HepG2 (cell line): ENCODE data around the gene CD4. TPM values are rescaled to one million over a fixed set of nuclear protein-coding genes. Genes with fewer than 3 reads are reported as not detected.

ENCODE experiments used
- ATF4 ChIP-seq, 2 experiments: fragments of 450-650 bp in 1 of 2; sonication (generic) in 1 of 2; formaldehyde crosslinking; IDR thresholded peaks; 2 replicates each; pipeline versions ENCODE4 v1.5.0 to v1.8.0; 2020 to 2022; ENCODE audit warnings: mild to moderate bottlenecking in 1 of 2, missing genetic modification reagents in 1 of 2
- CBX2 ChIP-seq, 2 experiments: fragments of 200-600 bp in 1 of 2; sonication (generic); formaldehyde crosslinking in 1 of 2; IDR thresholded peaks; 2 replicates each; pipeline versions ENCODE4 v1.7.0 to v1.8.1; 2018 to 2022; ENCODE audit warnings: low read depth in 2 of 2, low read length in 1 of 2, mild to moderate bottlenecking in 1 of 2, missing genetic modification reagents in 1 of 2
- GATAD1 ChIP-seq: IDR thresholded peaks from 2 replicates; pipeline ENCODE4 v1.6.1; 2016; ENCODE audit warnings: missing genetic modification reagents, missing compliant biosample characterization
- GTF3A ChIP-seq: sonication (generic); formaldehyde crosslinking; conservative IDR thresholded peaks from 2 replicates; pipeline ENCODE4 v1.4.0; 2020; ENCODE audit warnings: mild to moderate bottlenecking, missing genetic modification reagents
- HES4 ChIP-seq: sonication (generic); formaldehyde crosslinking; IDR thresholded peaks from 2 replicates; pipeline ENCODE4 v1.9.0; 2021; ENCODE audit warnings: mild to moderate bottlenecking, missing genetic modification reagents, borderline replicate concordance
- HIVEP1 ChIP-seq: sonication (generic); formaldehyde crosslinking; IDR thresholded peaks from 2 replicates; pipeline ENCODE4 v1.4.0; 2020; ENCODE audit warnings: mild to moderate bottlenecking, missing genetic modification reagents
- HNF1B ChIP-seq: sonication (generic); formaldehyde crosslinking; IDR thresholded peaks from 2 replicates; pipeline ENCODE4 v1.5.1; 2020; ENCODE audit warnings: mild to moderate bottlenecking, moderate library complexity, missing genetic modification reagents
- HOMEZ ChIP-seq: IDR thresholded peaks from 2 replicates; pipeline ENCODE4 v1.6.1; 2016; ENCODE audit warnings: low read depth
- MAFK ChIP-seq, 2 experiments: IDR thresholded peaks in 1 of 2; conservative IDR thresholded peaks in 1 of 2; 2 replicates each; pipeline ENCODE4 v1.6.1; 2011; ENCODE audit warnings: improper control_type of control experiment in 2 of 2, low read length in 2 of 2
- NCOA5 ChIP-seq: sonication (generic); formaldehyde crosslinking; IDR thresholded peaks from 2 replicates; pipeline ENCODE4 v1.4.0; 2020; ENCODE audit warnings: missing genetic modification reagents
- POGZ ChIP-seq: sonication (generic); formaldehyde crosslinking; IDR thresholded peaks from 2 replicates; pipeline ENCODE4 v1.4.0; 2020; ENCODE audit warnings: mild to moderate bottlenecking, missing genetic modification reagents
- SP5 ChIP-seq: IDR thresholded peaks from 2 replicates; pipeline ENCODE4 v1.6.1; 2016; ENCODE audit warnings: low read depth, borderline replicate concordance
- TFE3 ChIP-seq: IDR thresholded peaks from 2 replicates; pipeline ENCODE4 v1.6.1; 2016
- YEATS4 ChIP-seq: sonication (generic); formaldehyde crosslinking; IDR thresholded peaks from 2 replicates; pipeline ENCODE4 v1.4.0; 2020; ENCODE audit warnings: missing genetic modification reagents, borderline replicate concordance
- ZC3H13 ChIP-seq: sonication (generic); formaldehyde crosslinking; IDR thresholded peaks from 2 replicates; pipeline ENCODE4 v1.8.1; 2023; ENCODE audit warnings: mild to moderate bottlenecking, missing genetic modification reagents, moderate library complexity
- ZFP36 ChIP-seq: fragments of 150-350 bp; IDR thresholded peaks from 2 replicates; pipeline ENCODE4 v1.6.1; 2018; ENCODE audit warnings: borderline replicate concordance, low read length, low read depth; ENCODE audit not compliant: partially characterized antibody
- ZMYM3 ChIP-seq: sonication (generic); formaldehyde crosslinking; IDR thresholded peaks from 2 replicates; pipeline ENCODE4 v1.5.1; 2020; ENCODE audit warnings: mild to moderate bottlenecking, missing genetic modification reagents
- ZNF275 ChIP-seq: sonication (generic); formaldehyde crosslinking; IDR thresholded peaks from 2 replicates; pipeline ENCODE4 v1.8.0; 2022; ENCODE audit warnings: missing genetic modification reagents, mild to moderate bottlenecking, inconsistent platforms, borderline replicate concordance
- ZNF670 ChIP-seq: sonication (generic); formaldehyde crosslinking; IDR thresholded peaks from 2 replicates; pipeline ENCODE4 v1.8.0; 2022; ENCODE audit warnings: mild to moderate bottlenecking, missing genetic modification reagents, borderline replicate concordance
- ZNF709 ChIP-seq: sonication (generic); formaldehyde crosslinking; IDR thresholded peaks from 2 replicates; pipeline ENCODE4 v1.5.0; 2020; ENCODE audit warnings: mild to moderate bottlenecking, missing genetic modification reagents
- ZSCAN25 ChIP-seq: sonication (generic); formaldehyde crosslinking; IDR thresholded peaks from 2 replicates; pipeline ENCODE4 v1.8.0; 2022; ENCODE audit warnings: mild to moderate bottlenecking, missing genetic modification reagents
- ZZZ3 ChIP-seq: sonication (generic); formaldehyde crosslinking; IDR thresholded peaks from 2 replicates; pipeline ENCODE4 v1.4.0; 2020; ENCODE audit warnings: missing genetic modification reagents, mild to moderate bottlenecking, borderline replicate concordance
- polyA plus RNA-seq, 8 experiments: library from polyadenylated mRNA; depleted of rRNA in 3 of 8; stranded (reverse) in 7 of 8; unstranded in 1 of 8; fragments of >200 nt; fragmentation: Illumina TruSeq in 4 of 8; extraction: Trizol in 4 of 8; gene quantifications; 2 replicates each; pipeline versions ENCODE4 v1.2.1 to v1.2.3, GENCODE V29; 2011 to 2016; ENCODE audit warnings: low read depth in 4 of 8, missing spikeins in 1 of 8, mixed read lengths in 1 of 8; ENCODE audit not compliant: insufficient read depth in 1 of 8
- total RNA-seq, 5 experiments: library from RNA; depleted of rRNA; stranded (reverse); fragments of >200 nt; fragmentation: Illumina TruSeq; extraction: Trizol; gene quantifications; 2 replicates each; pipeline ENCODE4 v1.2.3, GENCODE V29; 2016; ENCODE audit warnings: low read depth in 1 of 5

The CD4 gene
- total and polyA plus RNA-seq, 2 of the 13 experiments (the other 11 are each of a cell fraction or from before 2014, with no cell fraction given) = 0.07 to 0.95 TPM

- TF ChIP-seq HNF1B (CRISPR knock-in tag) (peak; percentile 94), ZFP36 (no peak), ZNF709 (CRISPR knock-in tag) (peak; percentile 45; the same call in 1 of the 2 replicates), ATF4 (CRISPR knock-in tag; IDR thresholded peaks at IDR 0.05) (0 out of 4 replicates have a peak, but pooled peaks of 1 of the 2 experiments have one; percentile 45), GTF3A (CRISPR knock-in tag) (no peak), HIVEP1 (CRISPR knock-in tag) (peak; percentile 29; the same call in 1 of the 2 replicates), YEATS4 (CRISPR knock-in tag) (peak; percentile 71; the same call in 1 of the 2 replicates), ZMYM3 (CRISPR knock-in tag) (peak; percentile 91), HOMEZ (peak; percentile 66; the same call in 1 of the 2 replicates), NCOA5 (no peak), ZSCAN25 (CRISPR knock-in tag) (peak; percentile 70), SP5 (peak; percentile 93), ZNF275 (CRISPR knock-in tag) (no peak), GATAD1 (CRISPR knock-in tag) (peak; percentile 66; the same call in 1 of the 2 replicates), ZNF670 (CRISPR knock-in tag) (0 out of 2 replicates have a peak, but pooled peaks have one; percentile 45), CBX2 (IDR thresholded peaks at IDR 0.05; ENCODE audit: low read depth, low read length) (no peak), CBX2 (CRISPR knock-in tag; IDR thresholded peaks at IDR 0.05; ENCODE audit: low read depth) (no peak), ZC3H13 (CRISPR knock-in tag) (peak; percentile 87), POGZ (CRISPR knock-in tag) (peak; percentile 76; the same call in 1 of the 2 replicates), HES4 (CRISPR knock-in tag) (no peak), ZZZ3 (no peak), MAFK (conservative IDR thresholded peaks at IDR 0.05 in 1 of 2, IDR thresholded peaks at IDR 0.05 in 1 of 2; ENCODE audit: low read length in 2 of 2) (no peak), TFE3 (CRISPR knock-in tag) (0 out of 2 replicates have a peak, but pooled peaks have one; percentile 16)
These were observed 3.3 kb downstream of the CD4 start (continued) for GRCh38 chr12:6792522-6793201.
